ENCODE measurements around the gene TAS1R1.

- TF ChIP-seq, protein P1, sequence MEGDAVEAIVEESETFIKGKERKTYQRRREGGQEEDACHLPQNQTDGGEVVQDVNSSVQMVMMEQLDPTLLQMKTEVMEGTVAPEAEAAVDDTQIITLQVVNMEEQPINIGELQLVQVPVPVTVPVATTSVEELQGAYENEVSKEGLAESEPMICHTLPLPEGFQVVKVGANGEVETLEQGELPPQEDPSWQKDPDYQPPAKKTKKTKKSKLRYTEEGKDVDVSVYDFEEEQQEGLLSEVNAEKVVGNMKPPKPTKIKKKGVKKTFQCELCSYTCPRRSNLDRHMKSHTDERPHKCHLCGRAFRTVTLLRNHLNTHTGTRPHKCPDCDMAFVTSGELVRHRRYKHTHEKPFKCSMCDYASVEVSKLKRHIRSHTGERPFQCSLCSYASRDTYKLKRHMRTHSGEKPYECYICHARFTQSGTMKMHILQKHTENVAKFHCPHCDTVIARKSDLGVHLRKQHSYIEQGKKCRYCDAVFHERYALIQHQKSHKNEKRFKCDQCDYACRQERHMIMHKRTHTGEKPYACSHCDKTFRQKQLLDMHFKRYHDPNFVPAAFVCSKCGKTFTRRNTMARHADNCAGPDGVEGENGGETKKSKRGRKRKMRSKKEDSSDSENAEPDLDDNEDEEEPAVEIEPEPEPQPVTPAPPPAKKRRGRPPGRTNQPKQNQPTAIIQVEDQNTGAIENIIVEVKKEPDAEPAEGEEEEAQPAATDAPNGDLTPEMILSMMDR (IDR thresholded peaks at IDR 0.05; ENCODE audit: poor library complexity): no peak
- no peak for TF ChIP-seq EZH2phosphoT487 (IDR thresholded peaks at IDR 0.05; ENCODE audit: low read depth, severe bottlenecking, unreplicated experiment)
These were observed 42.0 kb downstream of the TAS1R1 start for GRCh38 chr1:6596886-6597776.
